Left lobe of liver (tissue), 2 donors: ENCODE measurements around the gene RNF31. TPM values are rescaled to one million over a fixed set of nuclear protein-coding genes. Genes with fewer than 3 reads are reported as not detected.

Source experiments
- ATAC-seq: fragments of 200-7000 bp; cut with Tn5 transposase; one replicate; pipeline ENCODE4 v1.9.1; 2020; ENCODE audit warnings: mild to moderate bottlenecking, moderate library complexity
- DNase-seq: peaks from one replicate; pipeline ENCODE4 v3.0.0-alpha.2; 2020; ENCODE audit warnings: low spot score
- total RNA-seq: library from RNA; stranded (reverse); gene quantifications from one replicate; pipeline ENCODE4 v1.2.1, GENCODE V29; 2021
- donor health status: DM: no; HTN: no; CAD: no; lungs with moderate emphysema.
- donor health status: DM: no; HTN: yes; CAD: no.

RNF31 gene
- total RNA-seq, 1 donor from 2014 or later, result 28.6 TPM

DNA sequence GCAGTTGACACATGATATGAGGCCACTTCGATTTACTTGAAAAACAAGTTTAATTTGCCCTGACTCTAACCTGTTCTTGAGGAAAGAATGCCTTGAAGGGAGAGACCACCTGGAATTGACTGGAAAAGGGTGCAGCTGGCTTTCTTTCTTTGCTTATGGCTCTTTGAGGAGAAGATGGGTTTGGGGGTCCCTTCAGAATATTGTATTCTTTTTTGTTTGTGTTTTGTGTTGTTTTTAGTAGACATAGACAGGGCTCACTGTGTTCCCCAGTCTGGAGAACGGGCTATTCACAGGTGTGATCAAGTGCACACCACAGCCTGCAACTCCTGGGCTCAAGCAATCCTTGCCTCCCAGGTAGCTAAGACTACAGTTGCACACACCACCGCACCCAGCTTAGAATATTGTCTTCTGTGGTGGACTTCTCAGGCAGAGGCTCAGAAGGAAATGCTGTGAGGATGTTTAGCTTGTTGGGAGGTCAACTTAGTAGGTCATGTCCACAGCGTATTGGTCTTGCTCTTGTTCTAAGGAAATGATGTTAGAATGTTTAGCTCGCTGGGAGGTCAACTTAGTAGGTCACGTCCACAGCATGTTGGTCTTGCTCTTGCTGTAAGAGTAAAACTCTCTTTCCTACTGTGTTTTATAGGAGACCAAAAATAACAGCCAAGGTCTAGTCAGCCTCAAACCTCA, 31.0 kb upstream of the RNF31 start:
- ATAC-seq (no peak), DNase-seq (no peak)

DNA sequence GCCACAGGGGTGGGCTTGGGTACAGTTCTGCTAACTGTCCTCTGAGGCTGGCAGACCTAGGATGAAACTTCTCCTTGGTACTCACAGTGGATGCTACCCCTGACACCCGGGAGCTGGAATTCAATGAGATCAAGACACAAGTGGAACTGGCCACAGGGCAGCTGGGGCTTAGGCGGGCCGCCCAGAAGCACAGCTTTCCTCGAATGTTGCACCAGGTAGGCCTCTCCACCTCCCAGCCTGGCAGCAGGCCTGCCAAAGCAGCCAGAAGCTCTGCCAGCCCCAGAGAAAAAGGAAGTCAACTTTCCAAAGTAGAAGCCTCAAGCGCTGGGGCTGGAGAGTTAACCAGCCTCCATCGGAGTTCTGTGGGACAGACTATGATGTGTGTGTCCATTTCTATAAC, 30.1 kb upstream of the RNF31 start:
- DNase-seq (peak; percentile 83), ATAC-seq (peak; percentile 14)

DNA sequence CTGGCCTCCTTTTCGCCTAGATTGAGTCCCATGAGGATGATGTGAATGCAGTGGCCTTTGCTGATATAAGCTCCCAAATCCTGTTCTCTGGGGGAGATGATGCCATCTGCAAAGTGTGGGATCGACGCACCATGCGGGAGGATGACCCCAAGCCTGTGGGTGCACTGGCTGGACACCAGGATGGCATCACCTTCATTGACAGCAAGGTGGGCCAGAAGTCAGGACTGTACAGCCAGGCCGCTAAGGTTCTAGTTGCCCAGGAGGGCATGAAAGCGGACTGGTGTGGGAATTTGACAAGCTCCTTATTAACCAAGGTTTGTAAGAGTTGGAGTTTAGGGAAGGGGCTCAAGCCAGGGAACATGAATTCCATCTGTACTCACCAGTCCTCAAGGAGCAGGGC, 27.6 kb upstream of the RNF31 start:
- ATAC-seq, result no peak

DNA sequence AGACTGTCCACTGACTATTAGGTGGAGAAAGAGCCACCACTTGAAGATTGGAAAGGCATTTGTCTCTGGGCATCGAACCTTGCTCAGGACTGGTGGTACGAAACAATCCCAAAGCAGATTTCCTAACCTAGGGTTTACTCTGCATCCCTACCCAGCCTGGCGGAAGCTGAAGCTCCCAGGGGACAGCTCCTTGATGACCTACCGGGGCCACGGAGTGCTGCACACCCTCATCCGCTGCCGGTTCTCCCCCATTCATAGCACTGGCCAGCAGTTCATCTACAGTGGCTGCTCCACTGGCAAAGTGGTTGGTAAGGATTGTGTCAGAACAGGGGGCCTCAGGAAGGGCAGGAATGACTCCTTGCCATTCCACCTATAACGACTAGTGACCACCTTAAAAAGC, 26.1 kb upstream of the RNF31 start:
- ATAC-seq (no peak), DNase-seq (no peak)

More for the DNA sequence above, 27.6 kb upstream of the RNF31 start:
- no peak for DNase-seq

DNA sequence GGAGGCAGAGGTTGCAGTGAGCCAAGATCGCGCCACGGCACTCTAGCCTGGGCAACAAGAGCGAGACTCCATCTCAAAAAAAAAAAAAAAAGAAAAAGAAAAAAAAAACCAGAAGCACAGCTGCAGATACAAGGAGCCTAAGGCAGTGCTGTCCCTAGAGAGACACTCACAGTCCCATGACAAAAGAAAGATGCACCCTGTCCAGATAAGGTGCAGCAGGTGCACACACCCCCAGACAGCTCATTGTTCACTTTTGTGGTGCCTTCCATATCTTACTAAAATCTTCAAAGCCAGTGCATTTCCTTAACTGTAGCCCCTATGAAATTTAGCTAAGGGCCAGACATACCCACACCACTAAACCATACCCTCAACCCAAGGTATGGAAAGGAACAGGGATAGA, 24.9 kb upstream of the RNF31 start:
- no peak for DNase-seq
- no peak for ATAC-seq

DNA sequence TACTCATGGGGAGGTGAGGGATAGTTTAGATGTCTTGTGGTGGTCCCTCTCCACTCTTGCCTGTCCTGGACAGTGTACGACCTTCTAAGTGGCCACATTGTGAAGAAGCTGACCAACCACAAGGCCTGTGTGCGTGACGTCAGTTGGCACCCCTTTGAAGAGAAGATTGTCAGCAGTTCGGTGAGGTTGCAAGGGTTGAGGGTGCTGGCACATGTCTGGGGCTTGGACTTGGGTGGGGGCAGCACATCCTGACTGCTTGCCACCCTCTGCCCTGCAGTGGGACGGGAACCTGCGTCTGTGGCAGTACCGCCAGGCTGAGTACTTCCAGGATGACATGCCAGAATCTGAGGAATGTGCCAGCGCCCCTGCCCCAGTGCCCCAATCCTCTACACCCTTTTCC, 24.4 kb upstream of the RNF31 start:
- ATAC-seq (peak; percentile 4), DNase-seq (no peak)

DNA sequence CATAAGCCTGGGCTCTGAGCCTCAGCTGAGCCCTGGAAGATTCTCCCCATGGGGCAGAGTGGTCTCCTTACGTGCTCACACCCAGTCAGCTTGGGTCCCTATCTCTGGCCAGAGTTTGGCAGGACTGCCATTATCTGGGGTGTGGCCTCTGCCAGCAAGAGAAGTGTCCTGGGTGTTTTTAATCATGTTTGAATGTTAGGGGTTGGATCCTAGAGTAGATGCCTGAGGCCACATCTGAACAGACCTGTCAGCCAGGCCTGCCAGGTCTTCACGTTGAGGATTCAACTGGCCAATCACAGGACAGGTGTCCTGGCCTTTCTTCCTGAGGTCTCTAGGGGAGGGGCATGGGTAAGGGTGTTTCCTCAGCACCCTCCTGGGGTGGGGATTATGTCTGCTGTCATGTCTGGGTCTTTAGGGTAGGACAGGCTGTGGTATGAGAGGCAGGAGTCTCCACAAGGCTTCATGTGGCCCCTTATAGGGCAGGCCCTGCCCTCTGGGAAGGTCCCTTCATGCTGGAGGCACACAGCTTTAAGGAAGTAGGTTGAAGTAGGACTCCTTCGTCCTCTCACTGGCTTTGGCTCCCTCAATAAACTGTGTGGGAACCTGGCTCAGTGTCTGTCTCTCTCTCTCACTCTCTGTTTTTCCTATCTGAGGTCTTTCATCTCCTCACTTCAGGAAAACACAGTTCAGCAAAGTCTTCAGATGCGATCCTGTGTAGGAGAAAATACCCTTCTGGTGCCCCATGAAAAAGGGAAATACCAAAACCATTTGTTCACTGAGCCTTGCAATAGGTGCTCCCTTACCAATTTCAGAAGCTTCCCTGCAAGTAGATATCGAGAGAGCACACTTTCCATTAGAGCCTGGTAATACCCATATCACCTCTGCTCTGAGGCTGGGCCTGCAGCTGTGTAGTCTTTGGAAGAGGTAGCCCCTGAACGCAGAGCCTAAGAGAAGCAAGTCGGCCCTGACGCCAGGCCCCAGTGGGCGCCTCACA, 23.6 kb upstream of the RNF31 start:
- DNase-seq (no peak), ATAC-seq (peak; percentile 5)

DNA sequence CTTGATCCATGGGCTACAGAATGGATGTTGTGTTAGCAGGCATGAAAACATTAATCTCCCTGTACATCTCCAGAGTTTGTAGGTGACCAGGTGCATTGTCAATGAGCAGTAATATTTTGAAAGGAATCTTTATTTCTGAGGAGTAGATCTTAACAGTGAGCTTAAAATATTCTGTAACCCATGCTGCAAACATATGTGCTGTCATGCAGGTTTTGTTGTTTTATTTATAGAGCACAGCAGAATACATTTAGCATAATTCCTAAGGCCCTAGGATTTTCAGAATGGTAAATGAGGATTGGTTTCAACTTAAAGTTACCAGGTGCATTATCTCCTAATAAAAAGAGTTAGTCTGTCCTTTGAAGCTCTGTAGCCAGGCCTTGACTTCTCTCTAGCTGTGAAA, 20.4 kb upstream of the RNF31 start:
- ATAC-seq, result no peak
- DNase-seq, result no peak

DNA sequence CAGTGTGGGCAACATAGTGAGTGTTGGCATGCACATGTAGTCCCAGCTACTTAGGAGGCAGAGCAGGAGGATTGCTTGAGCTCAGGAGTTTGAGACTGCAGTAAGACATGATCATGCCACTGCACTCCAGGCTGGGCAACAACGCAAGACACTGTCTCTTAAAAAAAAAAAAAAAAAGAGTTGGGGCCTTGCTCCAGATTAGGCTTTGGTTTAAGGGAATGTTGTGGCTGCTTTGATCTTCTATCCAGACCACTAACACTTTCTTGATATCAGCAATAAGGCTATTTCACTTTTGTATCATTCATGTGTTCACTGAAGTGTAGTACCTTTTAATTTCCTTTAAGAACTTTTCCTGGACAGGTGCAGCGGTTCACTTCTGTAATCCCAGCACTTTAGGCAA, 19.6 kb upstream of the RNF31 start:
- ATAC-seq (no peak), DNase-seq (no peak)

DNA sequence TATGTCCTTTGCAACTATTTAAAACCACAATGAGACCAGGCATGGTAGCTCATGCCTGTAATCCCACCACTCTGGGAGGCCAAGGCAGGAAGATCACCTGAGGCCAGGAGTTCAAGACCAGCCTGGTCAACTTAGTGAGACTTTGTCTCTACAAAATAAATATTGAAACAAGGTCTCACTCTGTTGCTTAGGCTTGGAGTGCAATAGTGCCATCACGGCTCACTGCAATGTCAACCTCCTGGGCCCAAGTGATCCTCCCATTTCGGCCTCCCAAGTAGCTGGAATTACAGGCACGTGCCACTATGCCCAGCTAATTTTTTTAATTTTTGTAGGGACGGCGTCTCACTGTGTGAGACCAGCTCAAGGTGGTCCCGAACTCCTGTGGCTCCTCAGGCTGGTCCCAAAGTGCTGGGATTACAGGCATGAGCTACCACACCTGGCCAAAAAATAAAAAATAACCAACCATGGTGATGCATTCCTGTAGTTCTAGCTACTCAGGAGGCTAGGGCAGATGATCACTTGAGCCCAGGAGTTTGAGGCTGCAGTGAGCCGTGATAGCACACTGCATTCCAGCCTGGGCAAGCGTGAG, 17.8 kb upstream of the RNF31 start:
- DNase-seq (no peak), ATAC-seq (no peak)

DNA sequence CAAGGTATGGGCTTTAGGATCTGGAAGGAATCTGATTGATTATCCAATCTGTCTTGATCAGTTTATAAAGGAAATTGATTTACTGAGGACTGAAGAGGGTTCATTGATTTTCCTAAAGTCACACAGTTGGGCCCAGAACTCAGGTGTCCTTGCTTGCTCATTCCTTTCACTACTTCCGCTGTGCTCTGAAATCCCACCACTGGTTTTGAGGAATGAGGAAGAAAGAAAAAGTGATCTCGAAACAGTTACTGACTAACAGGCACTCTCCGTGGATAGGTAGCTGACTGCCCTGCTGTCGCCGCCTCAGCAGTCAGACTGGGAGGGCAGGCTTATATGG, 16.9 kb upstream of the RNF31 start, which contains the start of gene FITM1:
Gene FITM1 (plus strand): TSS at position 280 of the 337 bp plus-strand sequence. CDS start 905 bp downstream, outside the sequence.
- ATAC-seq, result no peak
- DNase-seq, result no peak

DNA sequence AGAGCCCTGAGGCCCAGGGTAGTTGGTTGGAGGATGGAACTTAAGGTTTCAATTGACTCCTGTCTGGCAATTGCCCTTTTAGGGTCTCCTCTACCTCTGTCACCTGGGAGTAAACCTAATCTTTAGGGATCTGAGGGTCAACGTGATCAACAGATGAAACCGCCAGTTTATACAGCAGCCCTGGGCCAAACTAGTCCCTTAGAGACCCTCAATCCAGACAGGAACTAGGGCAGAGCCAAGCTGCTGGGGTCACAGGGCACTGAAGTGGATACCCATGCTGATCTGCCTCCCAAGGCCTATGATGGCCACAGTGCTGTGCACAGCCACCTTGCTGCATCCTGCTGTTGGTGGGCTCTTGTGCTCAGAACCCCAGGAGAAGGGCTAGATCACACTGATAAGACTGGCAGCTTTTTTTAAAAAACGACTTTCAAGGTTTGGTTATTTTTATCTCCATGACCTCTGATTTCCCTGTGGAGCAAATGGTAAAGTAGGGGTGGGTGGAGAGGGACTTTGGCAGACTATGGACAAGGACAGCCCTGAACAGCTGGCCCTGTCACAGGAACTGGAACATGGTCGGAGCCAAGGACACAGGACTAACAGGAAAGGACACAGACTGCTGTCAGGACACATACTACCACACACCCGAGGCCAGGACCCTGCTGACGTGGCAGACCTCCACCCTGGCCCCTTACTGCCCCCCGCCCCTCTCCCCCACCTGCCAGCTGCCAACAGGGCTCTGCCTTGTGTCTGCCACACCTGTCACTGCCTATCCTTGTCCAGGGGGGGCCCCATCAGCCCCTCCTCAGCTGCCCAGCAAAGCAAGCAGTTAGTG, 16.4 kb upstream of the RNF31 start:
- ATAC-seq (peak; percentile 70), DNase-seq (peak; percentile 90)

DNA sequence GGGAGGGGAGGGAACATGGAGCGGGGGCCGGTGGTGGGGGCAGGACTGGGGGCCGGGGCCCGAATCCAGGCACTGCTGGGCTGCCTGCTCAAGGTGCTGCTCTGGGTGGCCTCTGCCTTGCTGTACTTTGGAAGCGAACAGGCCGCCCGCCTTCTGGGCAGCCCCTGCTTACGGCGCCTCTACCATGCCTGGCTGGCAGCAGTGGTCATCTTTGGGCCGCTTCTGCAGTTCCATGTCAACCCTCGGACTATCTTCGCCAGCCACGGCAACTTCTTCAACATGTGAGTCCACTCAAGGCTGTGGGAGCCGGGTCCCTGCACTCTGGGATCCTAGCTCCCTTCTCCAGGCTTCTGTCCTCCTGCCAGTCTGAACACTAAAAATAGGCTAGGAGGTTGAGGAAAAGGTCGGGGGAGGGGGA, 15.7 kb upstream of the RNF31 start:
- ATAC-seq (peak; percentile 19), DNase-seq (no peak)

DNA sequence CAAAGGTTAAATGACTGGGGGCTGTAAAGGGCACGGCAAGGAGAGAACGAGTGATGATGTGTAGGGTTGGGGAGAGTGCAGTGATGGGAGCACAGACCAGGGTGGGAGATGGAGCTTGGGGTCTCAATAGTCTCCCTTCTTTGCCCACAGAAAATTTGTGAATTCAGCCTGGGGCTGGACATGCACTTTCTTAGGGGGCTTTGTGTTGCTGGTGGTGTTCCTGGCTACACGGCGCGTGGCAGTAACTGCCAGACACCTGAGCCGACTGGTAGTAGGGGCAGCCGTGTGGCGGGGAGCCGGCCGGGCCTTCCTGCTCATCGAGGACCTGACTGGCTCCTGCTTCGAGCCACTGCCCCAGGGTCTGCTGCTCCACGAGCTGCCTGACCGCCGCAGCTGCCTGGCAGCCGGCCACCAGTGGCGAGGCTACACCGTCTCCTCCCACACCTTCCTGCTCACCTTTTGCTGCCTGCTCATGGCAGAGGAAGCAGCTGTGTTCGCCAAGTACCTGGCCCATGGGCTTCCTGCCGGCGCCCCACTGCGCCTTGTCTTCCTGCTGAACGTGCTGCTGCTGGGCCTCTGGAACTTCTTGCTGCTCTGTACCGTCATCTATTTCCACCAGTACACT, 15.1 kb upstream of the RNF31 start:
- DNase-seq, result peak; percentile 81
- ATAC-seq, result peak; percentile 32

DNA sequence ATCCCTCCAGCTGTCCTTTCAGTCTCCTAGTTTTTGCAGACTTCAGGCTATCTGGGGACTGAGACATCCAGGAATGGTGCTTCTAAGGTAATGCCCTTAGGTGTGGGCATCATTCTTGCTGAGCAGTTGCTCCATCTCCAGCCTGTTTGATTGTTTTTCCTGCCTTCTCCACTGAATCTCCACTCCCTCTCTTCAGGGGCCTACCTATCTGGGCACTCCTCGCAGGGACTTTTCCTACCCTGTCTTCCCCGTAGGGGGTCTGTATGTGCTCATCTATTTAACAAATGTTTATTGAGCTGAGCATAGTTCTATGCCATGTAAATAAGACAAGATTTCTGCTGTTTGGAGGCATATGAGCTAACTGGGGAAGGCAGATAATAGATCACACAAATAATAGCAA, 14.3 kb upstream of the RNF31 start:
- no peak for DNase-seq
- ATAC-seq, result no peak

DNA sequence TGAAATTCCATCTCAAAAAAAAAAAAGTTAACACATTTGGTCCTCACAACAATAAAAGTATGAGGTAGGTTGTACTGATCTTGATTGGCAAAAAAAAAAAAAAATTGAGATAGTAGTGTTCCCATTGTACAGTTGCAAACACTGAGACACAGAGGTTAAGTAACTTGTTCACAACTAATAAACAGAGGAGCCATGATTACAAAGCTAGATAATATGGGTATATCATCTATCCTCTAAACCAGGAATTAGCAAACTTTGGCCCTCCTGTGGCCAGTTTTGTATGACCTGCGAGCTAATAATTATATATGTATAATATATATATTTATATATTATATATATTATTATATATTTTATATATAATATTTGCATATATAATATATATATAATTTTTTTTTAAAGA, 13.6 kb upstream of the RNF31 start:
- no peak for ATAC-seq
- DNase-seq, result no peak

DNA sequence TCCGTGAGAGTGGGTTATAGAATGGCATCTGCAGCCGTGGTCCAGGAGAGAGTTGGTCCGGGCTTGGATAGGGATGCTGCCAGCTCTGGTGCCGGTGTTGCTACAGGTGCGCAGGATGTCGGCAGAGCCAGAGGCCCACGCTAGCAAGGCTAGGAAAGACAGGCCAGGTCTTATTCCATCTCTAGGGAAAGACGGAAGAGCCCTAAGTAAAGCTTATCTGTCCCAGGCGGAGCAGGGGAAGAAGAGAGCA, 11.8 kb upstream of the RNF31 start:
- DNase-seq, result no peak
- no peak for ATAC-seq

DNA sequence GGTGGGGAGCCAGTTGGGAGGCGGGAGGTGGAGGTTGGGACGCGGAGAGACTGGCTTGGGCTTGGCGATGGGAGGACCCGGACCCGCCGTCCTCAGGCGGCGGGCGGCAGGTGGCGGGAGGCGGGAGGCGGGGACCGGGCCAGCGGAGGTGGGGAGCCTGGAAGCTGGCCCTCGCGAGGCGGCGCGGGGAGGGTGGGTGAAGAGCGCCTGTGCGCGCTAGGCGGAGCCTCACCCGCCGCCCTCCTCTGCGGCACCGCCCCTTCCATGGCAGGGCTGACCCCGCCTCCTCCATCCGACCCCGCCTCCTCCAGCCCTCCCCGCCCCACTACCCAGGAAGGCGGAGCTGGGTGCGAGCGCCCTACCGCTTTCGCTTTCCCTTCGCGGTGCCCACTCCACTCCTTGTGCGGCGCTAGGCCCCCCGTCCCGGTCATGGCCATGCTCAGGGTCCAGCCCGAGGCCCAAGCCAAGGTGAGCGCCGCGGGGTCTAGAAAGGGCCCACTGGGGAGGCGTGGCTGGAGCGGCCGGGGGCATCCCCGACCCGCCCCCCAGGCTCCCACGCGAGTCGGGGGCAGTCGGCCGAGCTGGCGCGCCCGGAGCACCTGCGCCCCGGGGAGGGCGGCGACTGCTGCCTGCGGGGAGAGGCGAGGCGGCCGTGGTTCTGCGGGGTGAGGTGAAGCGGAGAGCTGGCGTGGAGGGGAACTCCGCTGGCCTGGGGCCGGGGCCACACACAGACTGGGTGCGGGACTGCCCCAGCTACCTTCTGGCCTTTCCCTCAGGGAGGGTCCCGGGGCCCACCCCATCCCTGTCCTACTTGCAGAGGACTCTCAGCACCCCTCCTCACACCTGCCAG, 11.2 kb upstream of the RNF31 start, which contains the start of gene PSME1:
Gene PSME1 (plus strand): TSS at position 361 of the 850 bp plus-strand sequence. CDS start 69 bp downstream, at position 430.
- ATAC-seq, result peak; percentile 86

DNA sequence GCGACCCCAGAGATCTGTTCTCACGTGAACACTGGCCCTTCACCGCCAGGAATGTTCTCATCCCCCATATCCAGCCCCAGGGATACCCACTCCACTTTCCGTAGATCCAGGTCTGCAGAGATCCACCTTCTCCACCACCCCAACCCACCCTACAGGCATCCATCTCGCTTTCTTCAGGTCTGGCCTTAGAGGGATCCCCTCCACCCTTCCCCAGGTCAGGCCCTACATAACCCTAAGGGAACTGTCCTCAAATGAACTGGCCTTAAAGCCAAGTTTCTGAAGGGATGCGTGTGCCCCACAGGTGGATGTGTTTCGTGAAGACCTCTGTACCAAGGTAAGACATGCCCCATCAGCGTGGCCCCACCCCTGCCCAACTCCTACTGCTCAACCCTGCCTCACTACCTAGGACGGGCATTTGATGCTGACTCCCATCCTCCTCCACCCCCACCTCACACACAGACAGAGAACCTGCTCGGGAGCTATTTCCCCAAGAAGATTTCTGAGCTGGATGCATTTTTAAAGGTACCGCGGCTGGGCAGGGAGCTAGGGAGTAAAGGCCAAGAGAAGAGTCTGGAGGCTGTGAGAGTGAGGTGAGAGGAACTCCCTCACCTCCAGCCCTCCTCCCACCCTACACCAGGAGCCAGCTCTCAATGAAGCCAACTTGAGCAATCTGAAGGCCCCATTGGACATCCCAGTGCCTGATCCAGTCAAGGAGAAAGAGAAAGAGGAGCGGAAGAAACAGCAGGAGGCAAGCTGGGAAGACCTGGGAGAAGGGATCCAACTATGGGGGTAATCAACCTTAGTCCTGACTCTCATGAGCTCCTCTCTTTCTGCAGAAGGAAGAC, 10.4 kb upstream of the RNF31 start:
- no peak for DNase-seq
- no peak for ATAC-seq

More for the DNA sequence above, 11.2 kb upstream of the RNF31 start, which contains the start of gene PSME1:
- DNase-seq, result peak; percentile 97
